ENCODE measurements around the gene IFT57.

IFT57 gene

GRCh38 chr3:108124337-108125152 is 97.7 kb downstream of the IFT57 start:
- DNase-seq: peak; percentile 82

- no peak for DNase-seq
These were observed 98.9 kb downstream of the IFT57 start for GRCh38 chr3:108123326-108123725.

DNA sequence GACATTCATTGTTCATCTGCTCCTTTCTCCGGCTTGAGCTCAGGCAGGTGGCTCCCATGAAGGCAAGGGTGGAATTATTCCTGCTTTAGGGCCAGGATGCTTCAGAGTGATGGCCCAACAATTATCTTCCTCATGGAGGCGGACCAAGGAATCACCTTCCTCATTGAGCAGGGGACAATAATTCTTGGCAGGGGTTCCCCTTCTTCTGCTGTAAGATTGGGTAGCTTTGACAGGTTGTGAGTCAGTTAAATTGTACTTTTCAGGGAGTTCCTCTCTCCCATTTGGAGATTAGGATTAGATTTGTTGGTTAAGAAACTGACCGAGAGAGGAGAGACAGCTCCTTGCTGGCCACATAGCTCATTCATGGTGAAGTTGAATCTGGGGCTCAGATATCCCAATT is 99.9 kb downstream of the IFT57 start:
- DNase-seq: no peak

- no peak for DNase-seq
These were observed 102.7 kb downstream of the IFT57 start for GRCh38 chr3:108119398-108120104.

DNA sequence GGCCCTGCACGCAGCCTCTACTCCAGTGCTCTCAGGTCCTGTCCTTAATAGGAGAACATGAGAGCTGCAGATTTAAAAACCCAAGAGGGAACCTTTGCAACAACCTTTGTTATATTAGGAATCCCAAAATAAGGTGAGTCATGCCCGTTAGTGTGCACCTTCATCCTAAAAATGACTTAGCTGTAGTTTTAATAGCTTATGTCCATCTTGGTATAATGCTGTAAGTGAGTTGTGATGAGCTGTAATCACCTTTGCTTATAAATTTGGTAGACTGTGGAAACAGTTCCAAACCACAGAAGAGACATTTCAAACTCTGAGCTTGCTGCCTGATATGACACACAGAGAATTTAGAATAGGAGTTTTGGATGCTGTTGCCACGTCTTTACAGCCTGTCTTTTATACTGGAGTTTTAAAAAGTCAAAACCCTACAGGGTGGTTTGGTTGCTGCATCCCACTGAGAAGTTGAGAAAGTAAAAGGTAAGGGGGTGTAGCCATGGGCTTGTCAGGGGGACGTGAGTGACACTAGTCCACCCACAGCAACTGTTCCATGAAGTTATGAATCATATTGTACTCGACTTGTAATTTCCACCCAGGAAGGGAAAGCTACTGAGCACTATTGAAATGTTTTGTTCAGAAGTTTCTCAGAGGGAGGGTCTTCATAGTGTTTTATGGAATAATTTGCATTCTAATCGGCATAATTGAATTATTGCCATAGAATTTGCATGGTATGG is 104.0 kb downstream of the IFT57 start:
- no peak for DNase-seq

GRCh38 chr3:108117241-108117775 is 104.9 kb downstream of the IFT57 start:
- DNase-seq: no peak

DNA sequence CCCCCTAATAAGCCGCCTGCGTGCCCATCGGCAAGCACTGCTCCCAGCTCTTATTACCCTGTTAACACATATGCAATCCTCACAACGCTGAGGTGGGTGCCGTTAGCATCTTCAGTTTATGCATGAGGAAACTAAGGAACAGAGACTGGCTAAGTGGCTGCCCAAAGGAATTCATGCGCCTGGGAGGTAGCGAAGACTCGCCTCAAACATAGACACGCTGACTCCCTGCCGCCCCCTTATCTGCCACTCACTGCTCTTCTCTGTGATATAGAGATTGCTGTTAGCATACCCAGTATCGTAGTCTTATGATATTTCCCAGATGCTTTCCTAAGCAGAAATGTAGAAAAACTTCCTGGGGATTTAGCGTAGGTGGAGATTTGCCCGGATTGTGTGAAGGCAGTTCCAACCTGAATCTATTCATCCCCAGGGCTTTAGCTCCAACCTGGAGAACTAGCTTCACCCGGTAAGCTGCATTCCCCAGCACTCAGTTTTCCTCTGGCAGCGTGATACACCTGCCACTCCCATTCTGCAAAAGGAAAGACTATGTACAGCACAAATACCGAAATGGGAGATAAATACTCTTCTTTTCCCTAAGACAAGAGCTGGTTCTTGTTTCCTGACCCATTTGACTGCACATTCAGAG is 107.7 kb downstream of the IFT57 start:
- DNase-seq: no peak

DNA sequence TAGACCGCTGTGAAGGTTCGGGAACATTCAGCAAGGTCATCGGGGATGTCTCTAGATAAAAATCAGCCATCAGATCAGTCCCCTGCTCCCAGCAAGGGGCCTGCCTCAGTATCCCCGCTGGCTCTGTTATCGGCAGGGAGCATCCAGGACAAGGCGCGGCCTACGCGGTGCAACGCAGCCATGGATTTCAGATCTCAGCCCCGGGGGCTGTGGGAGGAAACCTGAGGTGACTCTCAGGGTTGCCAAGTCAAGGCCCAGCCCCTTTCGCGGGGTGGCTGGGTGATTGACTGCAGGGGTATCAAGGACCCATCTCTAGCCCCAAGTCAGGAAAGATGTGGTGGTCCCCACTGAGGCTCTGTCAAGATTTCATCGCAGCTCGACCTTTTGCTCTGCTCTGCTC is 108.2 kb downstream of the IFT57 start:
- DNase-seq: no peak

GRCh38 chr3:108110934-108111333 is 111.3 kb downstream of the IFT57 start:
- DNase-seq: no peak
